IPS-15b (cell line): Measurements from ENCODE around the gene TEX36.
"Not testable (repeated sequence)": the region's sequence is repeated elsewhere in the genome, so short reads cannot be mapped to it uniquely, and the experiment has no call there.

Experiments
- H3K27me3 ChIP-seq: one replicate; pipeline ENCODE4 v1.6.1; 2013; ENCODE audit warnings: low read length; ENCODE audit not compliant: control insufficient read depth, insufficient read depth
- H3K36me3 ChIP-seq: one replicate; pipeline ENCODE4 v1.6.1; 2013; ENCODE audit warnings: low read length; ENCODE audit not compliant: control insufficient read depth, insufficient read depth
- H3K4me1 ChIP-seq: one replicate; pipeline ENCODE4 v1.6.1; 2013; ENCODE audit warnings: mild to moderate bottlenecking, low read length; ENCODE audit not compliant: control insufficient read depth, insufficient read depth
- H3K4me3 ChIP-seq: one replicate; pipeline ENCODE4 v1.5.1; 2013; ENCODE audit warnings: low read depth, low read length
- H3K9ac ChIP-seq: one replicate; pipeline ENCODE4 v1.6.1; 2013; ENCODE audit warnings: low read depth, mild to moderate bottlenecking, low read length
- H3K9me3 ChIP-seq: one replicate; pipeline ENCODE4 v1.6.1; 2013; ENCODE audit warnings: mild to moderate bottlenecking, low read length; ENCODE audit not compliant: control insufficient read depth, insufficient read depth

Gene TEX36

DNA sequence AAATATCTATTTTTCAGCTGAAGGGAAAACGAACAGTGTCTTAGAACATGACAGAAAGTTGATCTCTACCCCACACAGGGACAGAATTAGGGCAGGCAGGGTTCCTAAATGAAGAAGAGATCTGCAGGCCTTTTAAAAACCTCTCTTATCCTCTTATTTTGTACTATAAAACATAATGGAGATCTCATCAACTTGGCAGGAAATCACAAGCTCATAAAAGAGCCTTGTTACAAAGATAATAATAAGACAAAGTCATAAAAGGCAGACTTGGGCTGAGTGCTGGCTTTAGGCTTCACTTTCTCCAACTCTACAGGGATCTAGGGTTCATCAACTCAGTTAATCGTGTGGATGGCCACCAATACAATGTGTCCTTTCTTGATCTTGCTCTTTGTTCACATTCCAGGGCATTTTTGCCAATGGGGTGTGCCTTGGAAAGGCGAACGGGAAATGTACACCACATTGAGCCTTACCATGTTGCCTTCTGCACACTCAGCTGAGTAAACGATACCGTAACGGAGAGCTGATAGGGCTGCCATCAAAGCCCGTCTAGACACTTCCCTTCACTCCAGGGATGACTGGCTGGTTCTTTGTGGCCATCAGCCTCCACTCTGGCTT, 7.1 kb upstream of the TEX36 start:
- Histone ChIP-seq H3K9ac (no peak overlapping the region), H3K27me3 (no peaks in the 10 kb centered on the region), H3K4me3 (no peak overlapping the region), H3K4me1 (no peaks in the 10 kb centered on the region), H3K36me3 (no peaks in the 10 kb centered on the region), H3K9me3 (no peaks in the 10 kb centered on the region)

- Histone ChIP-seq H3K4me1 (no peaks in the 10 kb centered on the region), H3K9ac (no peak overlapping the region), H3K27me3 (no peaks in the 10 kb centered on the region), H3K36me3 (no peaks in the 10 kb centered on the region), H3K9me3 (no peaks in the 10 kb centered on the region), H3K4me3 (no peak overlapping the region)
Observed at GRCh38 chr10:125687507-125688185, 4.7 kb upstream of the TEX36 start.

GRCh38 chr10:125684581-125684980, 1.6 kb upstream of the TEX36 start:
- Histone ChIP-seq H3K27me3 (no peaks in the 10 kb centered on the region), H3K9ac (no peak overlapping the region), H3K4me3 (no peak overlapping the region), H3K9me3 (no peaks in the 10 kb centered on the region), H3K36me3 (no peaks in the 10 kb centered on the region), H3K4me1 (no peaks in the 10 kb centered on the region)

DNA sequence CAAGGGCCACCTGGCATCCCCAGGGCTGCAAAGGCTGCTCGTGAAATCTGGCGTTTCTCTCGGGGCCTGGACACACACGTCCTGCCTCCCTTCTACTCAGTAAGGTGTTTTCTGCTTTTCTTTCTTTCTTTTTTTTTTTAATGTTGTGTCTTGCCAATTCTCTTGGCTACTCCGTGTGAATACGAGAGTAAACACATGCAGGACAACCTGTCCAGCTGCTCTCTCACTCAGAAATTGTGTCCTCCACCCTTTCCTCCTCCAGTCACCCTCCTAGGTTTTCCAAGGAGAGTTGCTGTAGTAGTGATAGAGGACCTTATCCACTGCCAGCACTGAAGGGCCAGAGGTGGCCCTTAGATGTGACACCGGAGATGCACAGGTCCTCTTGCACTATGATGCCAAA, 858 bp upstream of the TEX36 start:
- no peaks in the 10 kb centered on the region for H3K27me3 ChIP-seq
- no peaks in the 10 kb centered on the region for H3K9me3 ChIP-seq
- H3K36me3 ChIP-seq: no peaks in the 10 kb centered on the region
- no peaks in the 10 kb centered on the region for H3K4me1 ChIP-seq
- H3K4me3 ChIP-seq: no peak overlapping the region
- no peak overlapping the region for H3K9ac ChIP-seq

DNA sequence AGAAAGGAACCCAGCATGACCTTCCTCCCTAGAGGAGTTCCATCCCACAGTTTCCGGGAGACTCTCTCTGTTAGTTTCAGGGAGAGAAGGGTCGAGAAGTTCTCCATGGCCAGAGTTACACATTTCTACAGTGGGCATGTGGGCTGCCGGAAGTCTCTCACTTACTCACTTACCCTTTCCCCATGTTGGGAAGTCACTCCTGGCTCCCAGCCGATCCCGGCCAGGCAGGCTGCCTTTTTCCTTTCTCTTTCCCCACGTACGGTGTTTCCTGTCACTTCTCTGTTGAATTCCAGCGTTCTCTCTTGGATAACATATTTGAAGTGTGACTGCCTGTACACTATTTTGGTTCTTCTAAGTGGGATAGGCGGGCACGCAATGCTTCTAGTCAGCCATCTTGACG, 3.5 kb downstream of the TEX36 start:
- no peaks in the 10 kb centered on the region for H3K4me1 ChIP-seq
- no peaks in the 10 kb centered on the region for H3K27me3 ChIP-seq
- no peaks in the 10 kb centered on the region for H3K36me3 ChIP-seq
- H3K4me3 ChIP-seq: no peak overlapping the region
- no peaks in the 10 kb centered on the region for H3K9me3 ChIP-seq
- no peak overlapping the region for H3K9ac ChIP-seq

DNA sequence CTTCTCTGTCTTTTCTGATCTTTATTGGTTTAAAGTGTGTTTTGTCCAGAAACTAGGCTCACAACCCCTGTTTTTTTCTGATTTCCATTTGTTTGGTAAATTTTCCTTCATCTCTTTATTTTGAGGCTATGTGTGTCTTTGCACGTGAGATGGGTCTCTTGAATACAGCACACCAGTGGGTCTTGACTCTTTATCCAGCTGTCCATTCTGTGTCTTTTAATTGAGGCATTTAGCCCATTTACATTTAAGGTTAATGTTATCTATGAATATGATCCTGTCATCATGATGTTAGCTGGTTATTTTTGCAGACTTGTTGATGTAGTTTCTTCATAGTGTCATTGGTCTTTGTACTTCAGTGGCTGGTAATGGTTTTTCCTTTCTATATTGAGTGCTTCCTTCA, 10.1 kb downstream of the TEX36 start:
- Histone ChIP-seq H3K27me3 (no peaks in the 10 kb centered on the region), H3K9ac (no peak overlapping the region), H3K4me3 (no peak overlapping the region), H3K36me3 (no peaks in the 10 kb centered on the region), H3K9me3 (no peaks in the 10 kb centered on the region), H3K4me1 (no peaks in the 10 kb centered on the region)

DNA sequence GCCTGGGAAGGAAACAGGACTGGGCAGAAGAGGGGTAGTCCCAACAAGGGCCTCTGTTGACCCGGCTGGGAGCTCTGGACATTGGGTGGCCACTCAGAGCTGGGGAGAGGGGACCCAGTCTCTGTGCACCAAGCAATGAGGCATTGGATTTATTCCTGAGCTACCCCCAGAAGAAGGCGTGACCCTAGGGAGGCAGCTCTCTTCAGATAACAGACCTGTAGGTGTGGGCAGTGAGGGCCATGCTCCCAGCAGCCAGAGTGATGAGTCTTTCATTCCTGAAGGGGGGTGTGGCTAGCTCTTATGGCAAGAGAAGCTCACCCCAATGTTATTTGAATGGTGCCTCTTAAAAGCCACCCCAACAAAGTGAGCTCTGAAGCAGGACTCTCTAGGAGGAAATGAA, 20.4 kb downstream of the TEX36 start:
- H3K4me3 ChIP-seq: no peak overlapping the region
- H3K36me3 ChIP-seq: no peaks in the 10 kb centered on the region
- no peaks in the 10 kb centered on the region for H3K4me1 ChIP-seq
- H3K27me3 ChIP-seq: no peaks in the 10 kb centered on the region
- no peak overlapping the region for H3K9ac ChIP-seq
- H3K9me3 ChIP-seq: no peaks in the 10 kb centered on the region

DNA sequence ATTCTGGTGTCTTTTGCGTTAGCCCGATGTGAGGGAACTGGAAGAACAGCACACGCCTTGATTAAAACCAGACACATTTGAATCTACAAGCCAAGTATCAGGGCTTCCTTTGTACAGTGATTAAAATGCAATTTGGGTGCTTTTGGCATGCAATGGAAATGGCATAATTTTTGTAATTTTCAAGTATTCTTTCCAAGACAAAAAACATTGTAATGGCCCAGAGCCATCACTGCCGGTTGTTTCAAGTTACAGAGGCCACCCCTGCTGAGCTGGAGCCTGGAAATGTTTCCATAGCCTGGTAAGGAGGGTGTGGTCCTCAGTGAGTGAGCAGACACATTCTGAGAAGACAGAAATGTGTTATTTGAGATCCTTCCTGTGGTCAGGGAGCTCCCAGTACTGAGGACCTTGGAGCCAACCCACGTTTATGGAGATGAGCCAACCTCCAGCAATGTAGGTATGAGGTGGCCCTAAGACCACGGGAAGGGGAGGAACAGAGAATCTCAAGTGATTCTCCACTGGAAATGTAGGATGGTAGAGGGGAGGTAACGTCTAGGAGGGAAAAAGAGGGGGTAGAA, 20.9 kb downstream of the TEX36 start:
- H3K4me1 ChIP-seq: no peaks in the 10 kb centered on the region
- no peaks in the 10 kb centered on the region for H3K9me3 ChIP-seq
- no peaks in the 10 kb centered on the region for H3K36me3 ChIP-seq
- no peak overlapping the region for H3K4me3 ChIP-seq
- no peaks in the 10 kb centered on the region for H3K27me3 ChIP-seq
- H3K9ac ChIP-seq: no peak overlapping the region

- no peaks in the 10 kb centered on the region for H3K9me3 ChIP-seq
- no peak overlapping the region for H3K4me3 ChIP-seq
- no peaks in the 10 kb centered on the region for H3K4me1 ChIP-seq
- no peak overlapping the region for H3K9ac ChIP-seq
- no peaks in the 10 kb centered on the region for H3K27me3 ChIP-seq
- H3K36me3 ChIP-seq: no peaks in the 10 kb centered on the region
Observed at GRCh38 chr10:125661431-125661940, 21.5 kb downstream of the TEX36 start.

DNA sequence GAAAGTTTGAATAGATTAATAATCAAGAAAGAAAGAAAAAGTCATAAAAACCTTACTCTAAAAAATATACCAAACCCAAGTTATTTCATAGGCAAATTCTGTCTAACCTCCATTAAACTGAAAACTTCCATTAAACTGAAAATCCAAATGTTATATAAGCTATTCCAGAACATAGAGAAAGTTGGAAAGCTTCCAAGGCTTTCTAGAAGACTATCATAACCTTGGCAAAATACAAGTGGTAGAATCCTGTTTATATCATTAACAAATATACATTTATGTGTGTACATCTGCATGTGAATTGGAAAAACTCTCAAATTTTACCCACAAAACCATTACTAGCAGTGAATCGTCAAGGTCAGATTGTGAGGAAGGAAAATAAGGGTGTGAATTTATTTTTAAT, 23.9 kb downstream of the TEX36 start:
- no peaks in the 10 kb centered on the region for H3K9me3 ChIP-seq
- H3K36me3 ChIP-seq: no peaks in the 10 kb centered on the region
- no peaks in the 10 kb centered on the region for H3K27me3 ChIP-seq
- H3K4me1 ChIP-seq: no peaks in the 10 kb centered on the region
- H3K9ac ChIP-seq: no peak overlapping the region
- H3K4me3 ChIP-seq: no peak overlapping the region

- no peak overlapping the region for H3K4me3 ChIP-seq
- H3K27me3 ChIP-seq: no peaks in the 10 kb centered on the region
- H3K9ac ChIP-seq: no peak overlapping the region
- no peaks in the 10 kb centered on the region for H3K36me3 ChIP-seq
- no peaks in the 10 kb centered on the region for H3K9me3 ChIP-seq
- H3K4me1 ChIP-seq: no peaks in the 10 kb centered on the region
Observed at GRCh38 chr10:125656523-125656922, 26.4 kb downstream of the TEX36 start.

GRCh38 chr10:125653113-125653512, 29.9 kb downstream of the TEX36 start:
- not testable (repeated sequence) for H3K9ac ChIP-seq, H3K4me1 ChIP-seq, H3K27me3 ChIP-seq, H3K9me3 ChIP-seq, H3K4me3 ChIP-seq, H3K36me3 ChIP-seq
